GM12801 (cell line): ENCODE measurements around the gene FAF2.

Experiments
- CTCF ChIP-seq: IDR thresholded peaks from one replicate; pipeline ENCODE4 v1.5.1; 2011; ENCODE audit warnings: control low read depth; ENCODE audit not compliant: insufficient read length; ENCODE audit errors: extremely low read depth

FAF2 gene

DNA sequence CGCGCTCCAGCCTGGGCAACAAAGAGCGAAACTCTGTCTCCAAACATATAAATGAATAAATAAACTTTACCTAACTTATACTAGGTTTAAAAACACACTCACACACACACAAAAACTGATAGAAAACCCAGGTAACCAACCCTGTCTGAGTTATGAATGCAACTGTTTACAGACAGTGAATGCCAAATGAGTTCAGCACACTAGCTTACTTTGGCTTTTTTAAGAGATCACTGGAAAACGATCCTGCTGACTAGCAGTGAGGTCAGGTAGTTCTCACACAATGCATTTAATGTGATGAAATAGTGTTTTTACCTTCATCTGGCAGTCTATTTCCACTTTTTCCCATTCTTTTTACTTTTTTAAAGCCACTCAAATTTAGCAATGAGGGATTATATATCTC, 22.4 kb downstream of the FAF2 start:
- no peak for TF ChIP-seq CTCF

GRCh38 chr5:176471098-176471497, 22.9 kb downstream of the FAF2 start:
- no peak for TF ChIP-seq CTCF

- no peak for TF ChIP-seq CTCF
These were observed 25.3 kb downstream of the FAF2 start for GRCh38 chr5:176473335-176474006.

- TF ChIP-seq CTCF, result no peak
These were observed 26.3 kb downstream of the FAF2 start for GRCh38 chr5:176474476-176474875.

DNA sequence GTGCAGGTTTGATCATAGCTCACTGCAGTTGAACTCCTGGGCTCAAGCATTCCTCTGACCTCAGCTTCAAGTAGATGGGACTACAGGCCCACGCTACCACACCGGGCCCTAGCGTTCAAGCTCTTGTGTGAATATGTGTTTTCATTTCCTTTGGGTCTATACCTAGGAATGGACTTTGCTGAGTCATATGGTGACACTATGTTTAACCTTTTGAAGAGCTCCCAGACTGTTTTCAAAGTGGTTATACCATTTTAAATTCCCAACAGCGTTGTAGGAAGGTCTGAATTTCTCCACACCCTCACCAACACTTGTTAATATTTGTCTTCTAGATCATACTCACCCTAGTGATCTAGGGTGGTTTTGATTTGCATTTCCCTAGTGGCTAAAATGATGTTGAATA, 33.5 kb downstream of the FAF2 start:
- no peak for TF ChIP-seq CTCF

DNA sequence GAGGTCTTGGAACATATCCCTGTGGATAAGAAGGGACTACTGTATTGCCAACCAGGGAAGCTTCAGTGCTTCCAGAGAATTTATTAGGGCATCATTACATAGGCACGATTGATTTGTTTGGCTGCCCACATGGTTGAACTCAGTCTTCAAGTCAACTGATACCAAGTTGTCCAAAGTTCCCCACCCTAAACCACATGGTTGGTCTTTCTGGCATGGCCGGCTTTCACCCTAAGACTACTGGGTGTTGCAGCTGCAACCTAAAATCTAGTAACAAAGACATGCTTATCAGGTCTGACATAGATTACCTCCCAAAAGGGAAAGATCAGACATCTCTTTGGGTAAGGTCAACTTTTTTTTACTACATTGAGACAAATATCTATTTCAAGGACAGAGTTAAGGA, 37.0 kb downstream of the FAF2 start:
- TF ChIP-seq CTCF, result no peak

GRCh38 chr5:176486189-176486757, 38.1 kb downstream of the FAF2 start:
- TF ChIP-seq CTCF, result no peak
